IPS-18c (cell line): ENCODE results near the gene NPDC1.
A peak's percentile ranks its signal among the peaks of the same experiment; 100 is the strongest.
"Not testable (repeated sequence)": the region's sequence is repeated elsewhere in the genome, so short reads cannot be mapped to it uniquely, and the experiment has no call there.

Experiments
- H3K4me3 ChIP-seq: 2 replicates; pipeline ENCODE4 v1.7.0; 2013; ENCODE audit warnings: low read depth, mild to moderate bottlenecking, low read length, moderate library complexity; ENCODE audit not compliant: insufficient read depth
- H3K9me3 ChIP-seq: one replicate; pipeline ENCODE4 v1.6.1; 2013; ENCODE audit warnings: mild to moderate bottlenecking, low read length, moderate library complexity; ENCODE audit not compliant: control insufficient read depth, insufficient read depth

NPDC1 gene

DNA sequence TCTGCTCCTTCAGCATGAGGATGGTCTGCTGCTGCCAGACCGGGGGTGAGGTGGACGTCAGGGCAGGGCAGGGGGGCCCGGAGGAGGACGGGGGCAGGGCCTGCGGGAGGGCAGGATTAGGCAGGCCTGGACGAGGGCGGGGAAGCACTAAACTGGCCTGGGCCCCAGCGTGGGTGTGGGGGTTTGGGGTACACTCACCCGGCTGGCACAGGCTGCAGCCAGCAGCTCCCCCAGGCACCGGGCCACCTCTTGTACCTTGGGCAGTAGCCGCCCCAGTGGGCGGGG, 18.8 kb upstream of the NPDC1 start:
- Histone ChIP-seq H3K4me3 (no peak overlapping the region), H3K9me3 (no peaks in the 10 kb centered on the region)

DNA sequence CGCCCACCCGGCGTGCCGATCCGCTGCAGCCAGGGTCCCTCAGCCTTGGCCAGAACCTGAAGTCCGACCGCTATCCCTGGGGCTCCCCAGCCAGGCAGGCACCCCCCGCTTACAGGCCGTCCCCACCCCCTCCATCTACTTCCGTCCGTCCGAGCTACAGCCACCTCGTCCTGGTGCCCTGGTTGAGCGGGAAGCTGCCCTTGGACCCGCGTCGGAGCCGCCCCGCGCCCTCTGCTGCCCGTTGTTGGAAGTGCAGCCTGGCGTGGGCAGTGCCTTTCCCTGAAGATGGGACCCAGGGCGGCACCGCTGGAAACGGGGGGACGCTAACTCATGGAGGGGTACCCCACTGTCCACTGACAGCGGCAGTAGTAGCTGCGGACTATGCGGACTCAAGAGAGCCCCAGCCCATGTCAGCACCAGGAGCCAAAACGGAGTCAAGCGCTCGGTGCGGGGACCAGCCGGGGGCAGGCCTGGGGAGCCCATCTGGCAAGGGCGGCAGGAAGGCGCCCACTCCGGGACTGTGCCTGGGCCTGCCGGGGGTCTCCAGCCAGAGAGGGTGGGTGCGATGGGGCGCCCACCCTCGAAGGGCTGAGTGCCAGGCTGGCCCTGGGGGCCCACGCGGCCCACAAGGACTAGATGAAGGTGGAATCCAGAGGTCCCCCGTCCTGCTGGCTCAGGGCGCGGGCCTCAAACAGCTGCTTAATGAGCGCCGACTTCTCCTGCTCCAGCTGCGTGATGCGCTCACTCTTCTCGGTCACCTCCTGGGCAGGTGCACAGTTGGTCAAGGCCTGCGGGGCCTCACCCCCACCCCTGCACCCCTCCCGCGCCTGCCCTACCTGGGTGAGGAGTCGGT, 18.3 kb upstream of the NPDC1 start:
- Histone ChIP-seq H3K4me3 (no peak overlapping the region), H3K9me3 (no peaks in the 10 kb centered on the region)

DNA sequence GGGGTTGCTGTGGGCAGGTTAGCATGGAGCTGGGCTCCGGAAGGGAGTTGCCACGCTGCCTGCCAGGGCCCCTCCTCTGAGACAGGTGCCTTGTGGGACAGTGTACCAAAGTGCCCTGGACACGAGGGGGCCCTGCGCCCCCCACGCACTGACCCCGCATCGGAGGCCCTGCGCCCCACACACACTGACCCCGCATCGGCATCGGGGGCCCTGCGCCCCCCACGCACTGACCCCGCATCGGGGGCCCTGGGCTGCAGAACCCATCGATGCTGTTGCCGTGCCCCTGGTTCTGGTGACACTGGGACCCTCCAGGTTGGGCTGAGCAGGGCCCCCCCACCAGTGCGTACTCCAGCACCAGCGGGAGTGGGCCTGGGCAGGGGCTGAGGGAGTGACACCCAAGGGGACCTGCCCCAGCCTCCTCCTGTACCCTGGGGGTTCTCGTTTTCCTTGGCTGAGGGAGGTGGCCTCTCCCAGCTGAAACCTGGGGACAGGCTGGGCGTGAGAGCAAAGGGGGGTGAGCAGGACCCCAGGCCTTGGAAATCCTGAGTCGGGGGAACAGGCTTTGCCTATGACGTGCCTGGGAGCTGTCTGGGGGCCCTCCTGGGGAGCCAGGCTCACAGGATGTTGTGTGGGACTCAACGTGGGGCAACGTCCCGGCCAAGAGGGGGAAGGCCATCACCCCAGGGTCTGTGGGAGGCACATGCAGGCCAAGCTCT, 17.5 kb upstream of the NPDC1 start:
- no peak overlapping the region for H3K4me3 ChIP-seq
- H3K9me3 ChIP-seq: no peaks in the 10 kb centered on the region

DNA sequence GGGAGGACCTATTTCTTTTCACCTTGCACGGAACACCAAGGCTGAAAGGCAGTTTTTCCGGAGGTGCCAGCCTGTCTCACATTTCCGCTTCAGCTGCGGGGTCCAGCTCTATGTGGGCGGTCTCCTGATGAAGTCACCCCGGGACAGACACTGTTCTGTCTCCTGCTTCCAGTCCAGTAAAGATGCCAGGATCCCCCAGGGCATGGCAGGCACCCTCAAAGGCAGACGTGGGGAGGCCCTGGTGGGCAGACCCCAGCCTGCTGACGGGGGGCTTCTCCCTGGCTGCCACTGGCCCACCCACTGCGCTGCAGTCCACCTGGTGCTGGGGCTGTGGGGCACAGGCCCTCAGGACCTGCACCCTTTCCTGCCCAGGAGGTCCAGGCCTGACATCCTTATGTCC, 16.8 kb upstream of the NPDC1 start:
- H3K4me3 ChIP-seq: not testable (repeated sequence)

DNA sequence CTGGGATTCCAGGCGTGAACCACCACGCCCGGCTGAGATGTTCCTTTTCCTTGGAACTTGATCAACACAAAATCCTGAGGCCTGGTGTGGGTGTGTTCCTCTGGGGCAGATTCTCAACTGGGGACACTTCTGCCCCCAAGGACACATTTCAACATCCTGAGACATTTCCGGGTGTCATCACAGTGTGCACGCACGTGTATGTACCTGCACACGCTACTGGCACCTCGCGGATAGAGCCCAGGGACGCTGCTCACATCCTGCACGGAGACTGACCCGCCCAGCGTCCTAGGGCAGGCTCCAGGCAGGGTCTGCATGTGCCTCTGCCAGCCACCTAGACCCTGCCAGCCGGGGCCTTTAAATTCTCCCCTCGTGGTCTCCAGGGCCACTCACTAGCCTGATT, 16.4 kb upstream of the NPDC1 start:
- Histone ChIP-seq H3K4me3 (no peak overlapping the region), H3K9me3 (no peaks in the 10 kb centered on the region)

More for the DNA sequence above, 16.8 kb upstream of the NPDC1 start:
- H3K9me3 ChIP-seq: not testable (repeated sequence)

DNA sequence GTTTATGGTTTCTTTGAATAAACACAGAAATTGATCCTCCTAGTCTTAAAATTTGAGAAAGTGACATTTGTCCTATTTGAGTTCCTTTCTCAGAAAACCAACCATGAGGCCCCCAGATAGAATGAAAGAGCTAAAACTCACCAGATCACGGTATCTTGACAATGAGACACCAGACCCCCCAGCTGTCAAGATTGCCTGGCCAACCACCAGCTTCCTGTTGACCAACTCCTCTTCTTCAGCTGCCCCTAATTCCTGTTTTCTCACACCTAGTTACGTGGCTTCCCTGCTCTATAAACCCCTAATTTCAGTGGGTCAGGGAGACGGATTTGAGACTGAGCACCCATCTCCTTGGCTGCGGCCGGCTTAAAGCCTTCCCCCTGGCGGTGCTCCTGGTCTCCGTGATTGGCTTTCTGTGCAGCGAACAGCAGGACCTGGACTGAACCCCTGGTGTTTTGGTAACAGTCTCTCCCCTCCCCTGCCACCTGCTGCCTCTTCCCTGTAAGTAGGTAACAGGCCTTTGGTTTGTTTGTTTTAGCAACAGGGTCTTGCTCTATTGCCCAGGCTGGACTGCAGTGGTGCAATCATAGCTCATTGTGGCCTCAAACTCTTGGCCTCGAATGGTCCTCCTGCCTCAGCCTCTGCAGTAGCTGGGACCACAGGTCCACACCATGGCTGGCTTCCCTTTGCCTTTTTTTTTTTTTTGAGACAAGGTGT, 12.7 kb upstream of the NPDC1 start:
- Histone ChIP-seq H3K9me3 (no peaks in the 10 kb centered on the region), H3K4me3 (no peak overlapping the region)

DNA sequence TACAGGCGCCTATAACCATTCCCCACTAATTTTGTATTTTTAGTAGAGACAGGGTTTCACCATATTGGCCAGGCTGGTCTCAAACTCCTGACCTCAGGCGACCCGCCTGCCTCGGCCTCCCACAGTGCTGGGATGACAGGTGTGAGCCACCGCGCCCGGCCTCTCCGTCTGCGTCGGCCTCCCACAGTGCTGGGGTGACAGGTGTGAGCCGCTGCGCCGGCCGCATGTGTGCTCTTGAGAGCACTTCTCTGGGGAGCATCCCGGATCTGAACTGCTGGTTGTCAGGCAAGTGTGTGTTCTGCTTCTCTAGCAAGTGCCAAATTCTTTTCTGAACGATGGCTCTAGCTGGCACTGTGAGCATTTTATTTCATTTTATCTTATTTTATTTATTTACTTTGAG, 11.6 kb upstream of the NPDC1 start:
- H3K9me3 ChIP-seq: no peaks in the 10 kb centered on the region
- no peak overlapping the region for H3K4me3 ChIP-seq

DNA sequence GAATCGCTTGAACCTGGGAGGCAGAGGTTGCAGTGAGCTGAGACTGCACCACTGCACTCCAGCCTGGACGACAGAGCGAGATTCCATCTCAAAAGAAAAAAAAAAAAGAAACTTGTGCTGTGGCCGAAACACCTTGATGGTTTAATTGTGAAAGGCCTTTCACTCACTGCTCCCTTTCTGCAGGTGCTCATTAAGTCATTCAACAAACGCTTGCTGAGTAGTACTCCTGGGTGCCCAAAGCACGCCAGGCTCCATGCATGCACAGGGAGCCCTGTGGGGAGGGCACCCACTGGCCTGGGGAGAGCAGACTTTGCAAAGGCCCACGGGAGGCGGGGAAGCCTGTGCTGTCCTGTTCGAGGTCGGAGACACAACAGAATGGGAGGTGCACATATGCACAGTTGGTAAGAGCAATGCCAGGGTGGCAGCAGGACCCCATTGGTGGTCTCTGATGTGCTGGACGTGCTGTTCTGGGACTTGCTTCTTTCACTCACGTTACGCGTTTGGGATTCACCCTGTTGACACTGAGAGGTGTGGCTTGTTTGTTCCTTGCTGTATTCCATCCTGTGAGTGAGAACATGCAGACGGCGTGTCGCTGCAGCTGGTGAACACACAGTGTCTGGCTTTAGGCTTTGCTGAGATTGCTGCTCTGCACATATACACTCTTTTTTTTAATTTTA, 10.9 kb upstream of the NPDC1 start:
- no peak overlapping the region for H3K4me3 ChIP-seq
- H3K9me3 ChIP-seq: peaks cover 2% of the 10 kb centered on the region

DNA sequence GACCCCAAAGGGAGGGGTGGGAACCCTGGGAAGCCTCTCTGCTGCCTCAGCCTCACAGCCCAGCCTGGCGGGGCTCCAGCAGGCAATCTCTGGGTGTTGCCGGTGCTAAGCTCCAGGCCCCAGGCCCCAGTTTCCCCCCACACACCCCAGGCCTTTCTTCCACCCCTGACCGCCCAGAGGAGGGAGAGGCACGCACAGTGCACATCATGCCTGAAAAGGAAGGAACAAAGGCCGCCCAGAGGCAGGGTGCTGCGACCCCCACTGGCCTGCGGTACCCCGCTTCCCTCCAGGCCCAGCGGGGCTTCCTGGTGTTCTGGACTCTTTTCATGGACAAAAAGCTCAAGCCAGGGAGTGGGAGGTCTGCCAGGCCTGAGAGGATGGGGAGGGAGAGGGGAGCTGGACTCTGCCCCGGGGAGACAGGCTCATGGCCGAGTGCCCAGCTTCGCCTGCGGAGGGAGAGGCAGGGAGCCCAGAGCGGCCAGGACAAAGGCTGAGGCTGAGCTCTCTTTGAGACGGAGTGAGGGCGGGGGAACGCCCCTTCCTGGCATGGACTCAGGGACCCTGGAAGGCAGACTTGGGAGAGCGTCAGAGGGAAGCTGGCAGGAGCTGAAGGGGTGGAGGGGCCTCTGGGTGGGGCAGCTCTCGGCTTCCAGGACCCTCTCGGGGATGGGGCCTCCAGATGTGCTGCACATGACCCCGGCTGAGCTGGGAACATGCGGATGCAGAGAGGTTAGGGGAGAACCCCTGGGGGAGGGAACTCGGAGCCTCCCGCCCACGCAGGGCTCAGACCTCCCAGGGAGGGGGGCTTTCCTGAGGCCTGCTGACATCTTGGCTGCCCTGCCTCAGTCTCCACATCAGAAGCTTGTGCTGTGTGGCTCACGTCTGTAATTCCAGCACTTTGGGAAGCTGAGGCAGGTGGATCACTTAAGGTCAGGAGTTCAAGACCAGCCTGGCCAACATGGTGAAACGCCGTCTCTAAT, 9.7 kb upstream of the NPDC1 start:
- no peak overlapping the region for H3K4me3 ChIP-seq
- H3K9me3 ChIP-seq: peaks cover 2% of the 10 kb centered on the region

DNA sequence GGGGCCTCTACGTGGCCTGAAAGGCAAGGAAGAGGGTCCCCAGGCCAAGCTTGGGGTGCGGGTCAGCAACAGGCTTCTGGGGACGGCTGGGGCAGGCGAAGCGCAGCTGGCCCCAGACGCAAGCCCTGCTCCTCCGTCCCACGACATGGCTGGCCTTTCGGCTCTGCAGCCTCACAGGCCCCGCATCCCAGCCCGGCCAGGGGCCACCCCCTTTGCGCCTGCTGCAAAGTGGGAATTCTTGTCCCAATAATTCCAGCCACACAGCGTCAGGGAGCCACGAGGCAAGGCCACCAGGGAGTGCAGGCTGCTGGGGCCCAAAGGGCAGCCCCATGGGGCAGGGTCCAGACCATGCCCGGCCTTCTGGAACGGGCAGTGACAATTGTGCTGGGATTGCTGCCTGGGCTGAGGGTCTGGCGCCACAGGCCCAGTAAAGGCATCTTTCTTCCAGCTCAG, 9.0 kb upstream of the NPDC1 start:
- no peak overlapping the region for H3K4me3 ChIP-seq
- peaks cover 2% of the 10 kb centered on the region for H3K9me3 ChIP-seq

DNA sequence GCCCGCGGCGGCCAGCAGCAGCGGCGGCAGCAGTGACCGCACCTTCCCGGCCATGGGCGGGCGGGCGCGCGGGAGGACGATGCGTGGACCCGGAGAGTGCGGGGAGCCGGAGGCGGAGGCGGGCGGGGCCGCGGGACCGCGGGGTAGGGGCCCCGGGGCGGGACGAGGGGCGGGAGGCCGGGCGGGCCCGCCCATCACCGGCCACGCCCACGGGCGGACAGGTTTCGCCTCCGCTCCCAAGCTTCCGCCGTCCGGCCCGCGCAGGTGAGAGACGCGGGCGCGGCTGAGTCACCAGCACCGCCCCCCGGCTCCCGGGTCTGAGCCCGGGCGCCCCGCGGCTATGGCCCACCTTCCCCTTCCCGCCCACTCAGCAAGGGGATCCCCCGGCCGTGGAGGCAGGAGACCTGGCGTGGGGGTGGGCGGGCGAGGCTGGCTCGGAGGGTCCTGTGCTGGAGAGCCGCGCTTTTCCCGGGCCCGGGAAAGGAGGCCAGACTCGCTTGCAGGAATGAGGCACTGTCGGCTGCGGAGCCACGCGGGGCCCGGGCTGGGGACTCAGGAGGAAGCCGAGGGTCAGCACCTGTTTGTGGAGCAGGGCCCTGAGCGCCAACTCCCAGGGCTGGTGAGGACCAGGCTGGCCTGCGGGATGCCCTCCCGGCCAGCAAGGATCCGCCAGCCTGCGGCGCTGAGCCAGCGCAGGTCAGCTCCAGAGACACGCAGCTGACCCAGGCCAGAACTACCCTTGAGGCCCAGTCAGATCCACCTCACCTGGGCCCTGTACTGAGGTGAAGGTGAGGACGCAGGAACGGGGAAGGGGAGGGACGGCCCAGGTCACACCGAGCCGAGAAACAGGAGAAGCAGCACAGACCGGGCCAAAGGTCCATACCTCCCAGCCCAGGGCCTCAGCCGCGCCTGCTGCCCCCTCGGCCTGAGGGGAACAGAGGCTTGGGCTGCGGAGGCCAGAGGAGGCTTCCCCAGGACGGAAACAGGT, 8.3 kb upstream of the NPDC1 start, which contains the start of gene ENTPD2:
Gene ENTPD2, minus strand, starts transcription at position 118 of the 988 bp plus-strand sequence. Its CDS starts 64 bp downstream, at position 54.
- Histone ChIP-seq H3K9me3 (peaks cover 2% of the 10 kb centered on the region), H3K4me3 (peak within 1 kb of the TSS; percentile 53)

DNA sequence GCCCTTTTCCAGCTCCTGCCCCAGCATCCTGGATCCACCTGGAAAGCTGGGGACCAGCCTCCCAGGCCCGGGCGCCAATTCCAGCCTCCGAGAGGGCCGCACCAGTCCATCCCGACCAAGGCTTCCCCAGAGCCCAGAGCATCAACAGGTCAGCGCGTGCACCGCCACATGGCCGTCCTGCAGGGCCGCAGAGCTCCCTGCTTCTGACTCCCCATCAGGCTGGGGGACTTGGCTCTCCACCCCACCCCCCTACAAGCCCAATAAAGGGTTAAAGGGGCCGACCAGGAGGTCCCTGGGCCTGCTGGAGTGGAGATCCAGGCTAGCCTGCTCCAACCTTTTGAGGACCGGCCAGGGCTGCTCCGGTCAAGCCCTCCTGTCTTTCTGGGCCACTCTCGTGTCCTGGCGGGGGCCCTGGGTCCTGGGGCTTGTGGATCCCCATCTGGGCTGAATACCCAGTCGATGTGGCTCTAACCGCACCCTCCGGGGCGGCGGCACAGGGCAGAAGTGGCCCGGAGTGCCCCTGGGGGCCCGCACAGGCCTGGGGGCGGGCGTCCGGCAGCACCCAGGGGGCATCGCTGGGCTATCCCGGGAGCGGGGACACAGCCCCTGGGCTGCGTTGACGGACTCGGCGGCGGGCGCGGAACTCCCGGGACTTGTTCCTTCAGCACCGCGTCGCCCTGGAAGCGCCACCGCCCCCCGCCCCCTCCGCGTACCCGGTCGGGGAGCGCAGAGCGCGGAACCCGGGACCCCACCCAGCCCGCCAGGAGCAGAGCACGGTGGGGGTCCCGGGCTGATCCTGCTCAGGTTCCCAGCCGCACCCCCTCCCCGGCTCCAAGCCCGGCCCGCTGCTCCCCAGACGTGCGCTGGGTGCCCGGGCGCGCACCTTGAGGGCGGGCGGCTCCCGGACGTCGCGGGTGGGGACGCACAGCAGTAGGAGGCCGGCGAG, 7.3 kb upstream of the NPDC1 start:
- Histone ChIP-seq H3K9me3 (peaks cover 2% of the 10 kb centered on the region), H3K4me3 (peak overlapping the region; percentile 47)

DNA sequence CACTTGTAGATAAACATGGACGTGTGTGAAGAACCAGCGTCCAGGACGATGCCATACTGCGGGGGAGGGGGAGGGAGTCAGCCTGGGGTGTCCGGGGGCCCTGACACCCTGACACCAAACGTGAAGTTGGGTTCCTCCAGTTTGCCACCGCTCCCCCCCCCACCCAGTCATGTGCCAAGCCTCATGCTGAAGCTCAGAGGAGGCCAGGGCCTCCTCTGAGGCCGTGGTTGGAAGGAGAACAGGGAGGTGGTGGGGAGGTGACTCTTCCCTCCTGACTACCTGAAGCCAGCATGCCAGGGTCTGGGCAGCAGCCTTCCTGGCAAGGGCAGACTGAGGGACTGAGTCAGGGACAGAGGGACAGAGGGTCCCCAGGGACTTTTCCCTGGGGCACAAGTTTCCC, 6.3 kb upstream of the NPDC1 start:
- Histone ChIP-seq H3K9me3 (peaks cover 2% of the 10 kb centered on the region), H3K4me3 (no peak overlapping the region)

DNA sequence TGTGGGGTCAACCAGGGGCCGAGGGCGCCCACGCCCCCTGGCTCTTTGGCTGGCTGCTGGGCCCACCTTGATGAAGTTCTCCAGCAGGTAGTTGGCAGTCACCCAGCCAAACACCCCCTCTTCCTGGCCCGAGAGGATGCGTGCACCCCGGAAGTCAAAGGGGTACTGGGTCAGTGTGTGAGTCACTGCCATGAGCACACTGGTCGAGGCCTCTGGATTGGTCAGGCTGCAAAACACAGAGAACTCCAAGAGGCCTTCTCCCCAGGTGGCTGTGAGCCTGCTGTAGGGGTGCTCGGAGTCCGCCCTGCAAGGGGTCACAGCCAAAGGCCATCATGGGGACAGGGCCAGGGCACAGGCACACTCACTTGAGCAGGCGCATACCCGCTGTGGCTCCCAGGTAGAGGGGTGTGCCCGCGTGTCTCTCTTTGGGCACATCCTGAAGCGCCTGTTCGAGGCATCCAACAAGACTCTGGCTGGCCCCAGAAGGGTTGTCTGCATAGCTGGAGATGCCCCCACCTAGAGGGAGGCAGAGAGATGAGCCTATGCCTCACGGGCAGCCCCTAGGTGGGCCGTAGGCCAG, 5.3 kb upstream of the NPDC1 start:
- H3K9me3 ChIP-seq: peaks cover 2% of the 10 kb centered on the region
- H3K4me3 ChIP-seq: no peak overlapping the region
